ENCODE data around the gene PAQR5.
A peak's percentile ranks its signal among the peaks of the same experiment; 100 is the strongest.

PAQR5 gene

GRCh38 chr15:69394556-69395282 is 96.0 kb downstream of the PAQR5 start:
- peak; percentile 76 for DNase-seq

GRCh38 chr15:69395460-69395859 is 96.7 kb downstream of the PAQR5 start:
- DNase-seq: no peak

DNA sequence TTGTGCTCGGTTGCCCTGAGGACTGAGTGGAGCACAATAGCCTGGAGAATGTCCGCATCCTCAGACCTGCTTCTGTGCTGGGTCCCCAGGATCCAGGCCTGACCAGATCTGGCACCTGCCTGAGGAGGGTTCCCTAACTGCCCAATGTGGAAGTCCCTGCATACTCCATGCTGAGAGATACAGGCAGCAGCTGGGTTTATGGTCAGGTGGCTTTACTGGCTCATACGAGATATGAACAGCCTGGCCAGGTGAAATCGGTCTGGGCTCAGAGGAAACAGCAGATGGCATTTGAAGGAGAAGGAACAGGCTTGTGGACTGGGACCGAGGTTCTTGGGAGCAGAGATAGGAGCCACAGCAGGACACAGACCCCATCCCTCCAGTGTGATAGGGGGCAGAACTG is 97.3 kb downstream of the PAQR5 start:
- no peak for DNase-seq

- DNase-seq: no peak
Observed at GRCh38 chr15:69398491-69398891, 99.8 kb downstream of the PAQR5 start.

- no peak for DNase-seq
Observed at GRCh38 chr15:69400850-69401249, 102.1 kb downstream of the PAQR5 start.

DNA sequence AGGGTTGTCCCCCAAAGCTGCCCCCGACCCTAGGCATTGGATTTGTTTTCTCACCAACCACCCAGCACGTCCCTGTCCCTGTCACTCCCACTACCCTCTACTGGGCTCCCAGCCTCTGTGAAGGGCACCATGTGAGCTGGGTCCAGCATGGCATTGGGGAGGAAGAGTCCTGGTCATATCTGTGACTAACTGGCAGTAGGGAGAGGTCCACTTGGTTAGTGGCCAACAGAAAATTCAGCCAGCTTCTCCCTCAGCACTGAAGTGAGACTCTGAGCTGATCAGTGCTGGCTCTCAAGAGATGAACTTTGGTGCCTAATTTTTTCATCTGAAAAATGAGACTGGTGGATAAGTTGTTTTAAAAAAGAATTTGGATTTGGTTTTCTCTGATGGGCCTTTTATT is 104.1 kb downstream of the PAQR5 start:
- DNase-seq: no peak

- DNase-seq: no peak
Observed at GRCh38 chr15:69403594-69403993, 104.9 kb downstream of the PAQR5 start.

GRCh38 chr15:69405110-69405509 is 106.4 kb downstream of the PAQR5 start:
- no peak for DNase-seq

DNA sequence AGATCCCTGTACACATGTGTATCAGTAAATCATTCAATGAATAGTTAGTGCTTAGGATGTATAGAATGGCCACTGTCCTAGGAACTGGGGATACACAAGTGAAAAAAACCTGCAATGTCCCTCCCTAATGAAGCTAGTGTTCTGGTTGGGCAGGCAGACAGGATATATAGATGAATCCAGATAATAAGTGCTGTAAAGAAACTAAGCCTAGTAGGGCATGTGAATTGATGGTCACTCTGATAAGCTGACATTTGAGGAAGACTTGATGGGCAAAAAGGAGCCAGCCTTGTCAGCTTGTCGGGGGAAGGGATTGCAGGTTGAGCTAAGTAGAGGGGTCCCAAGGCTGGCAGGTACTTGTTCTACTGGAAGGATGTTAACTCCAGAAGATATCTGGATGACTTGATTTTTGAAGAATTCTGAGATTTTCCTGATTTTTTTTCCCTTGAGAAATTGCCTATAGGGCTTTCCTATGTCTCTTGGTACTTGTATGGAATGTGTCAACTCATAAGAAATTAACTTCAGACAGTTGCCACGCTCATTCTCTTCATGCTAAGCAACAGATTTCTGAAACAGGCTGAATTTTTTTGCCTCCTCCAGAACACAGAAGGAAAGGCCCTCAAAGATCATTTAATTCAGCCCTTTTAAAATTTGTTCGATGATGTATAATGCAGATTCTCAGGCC is 109.1 kb downstream of the PAQR5 start:
- DNase-seq: no peak

DNA sequence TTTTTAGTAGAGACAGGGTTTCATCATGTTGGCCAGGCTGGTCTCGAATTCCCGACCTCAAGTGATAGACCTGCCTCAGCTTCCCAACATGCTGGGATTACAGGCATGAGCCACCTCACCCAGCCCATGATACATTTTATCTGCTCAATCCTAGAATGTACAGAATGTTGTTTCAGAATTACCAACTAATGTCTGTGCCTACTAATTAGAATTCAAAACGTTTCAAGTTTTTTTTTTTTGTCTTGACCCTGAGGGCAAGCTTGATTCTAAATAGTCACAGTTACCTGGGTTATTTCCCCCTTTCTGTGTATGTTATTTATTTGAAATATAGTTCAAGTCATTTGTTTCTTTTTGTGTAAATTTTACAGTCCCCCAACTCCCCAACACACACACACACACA is 110.1 kb downstream of the PAQR5 start:
- no peak for DNase-seq

DNA sequence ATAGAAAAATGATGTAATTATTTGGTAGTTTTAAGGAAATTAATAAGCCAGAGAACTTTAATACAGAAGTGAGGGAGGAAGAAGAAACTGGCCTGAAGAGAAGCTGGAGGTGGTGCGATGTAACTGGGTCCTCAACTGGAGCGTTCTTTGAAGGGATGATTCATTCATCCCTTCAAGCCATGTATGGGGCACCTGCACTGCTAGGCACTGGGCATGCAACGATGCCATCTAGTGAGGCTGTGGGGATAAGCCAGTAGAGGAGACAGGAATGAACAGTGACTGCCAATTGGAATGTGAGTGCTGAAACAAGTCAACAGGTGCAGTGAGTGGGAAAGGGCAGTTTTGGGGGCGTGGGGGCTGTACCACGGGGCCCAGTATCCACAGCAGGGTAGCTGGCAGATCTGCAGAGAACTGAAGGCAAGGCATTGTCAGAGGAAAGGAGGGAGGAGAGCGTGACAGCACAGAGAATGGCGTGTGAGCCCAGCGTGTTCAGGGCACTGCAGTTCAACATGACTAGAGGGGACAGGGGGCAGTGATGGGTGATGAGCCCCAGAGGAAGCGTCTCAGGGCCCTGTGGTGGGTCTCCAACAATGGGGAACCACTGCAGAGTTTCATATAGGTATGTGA is 111.6 kb downstream of the PAQR5 start:
- no peak for DNase-seq

DNA sequence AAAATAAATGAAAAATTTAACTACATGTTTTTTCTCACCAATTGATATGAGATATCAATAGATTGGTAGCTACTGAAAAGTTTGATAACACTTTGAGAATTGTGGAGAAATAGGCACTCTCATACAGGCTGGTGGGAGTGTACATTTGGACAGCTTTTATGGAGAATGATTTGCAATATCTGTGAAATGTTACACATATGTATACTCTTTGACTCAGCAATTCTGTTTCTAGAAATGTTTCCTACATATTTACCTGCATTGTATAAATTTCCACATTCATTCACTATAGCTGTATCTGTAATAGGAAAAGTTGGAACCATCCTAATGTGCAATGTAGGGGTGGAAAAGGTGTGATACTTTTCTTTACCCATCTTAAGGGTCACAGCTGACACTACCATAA is 113.6 kb downstream of the PAQR5 start:
- DNase-seq: no peak

- no peak for DNase-seq
Observed at GRCh38 chr15:69412701-69413100, 114.0 kb downstream of the PAQR5 start.

DNA sequence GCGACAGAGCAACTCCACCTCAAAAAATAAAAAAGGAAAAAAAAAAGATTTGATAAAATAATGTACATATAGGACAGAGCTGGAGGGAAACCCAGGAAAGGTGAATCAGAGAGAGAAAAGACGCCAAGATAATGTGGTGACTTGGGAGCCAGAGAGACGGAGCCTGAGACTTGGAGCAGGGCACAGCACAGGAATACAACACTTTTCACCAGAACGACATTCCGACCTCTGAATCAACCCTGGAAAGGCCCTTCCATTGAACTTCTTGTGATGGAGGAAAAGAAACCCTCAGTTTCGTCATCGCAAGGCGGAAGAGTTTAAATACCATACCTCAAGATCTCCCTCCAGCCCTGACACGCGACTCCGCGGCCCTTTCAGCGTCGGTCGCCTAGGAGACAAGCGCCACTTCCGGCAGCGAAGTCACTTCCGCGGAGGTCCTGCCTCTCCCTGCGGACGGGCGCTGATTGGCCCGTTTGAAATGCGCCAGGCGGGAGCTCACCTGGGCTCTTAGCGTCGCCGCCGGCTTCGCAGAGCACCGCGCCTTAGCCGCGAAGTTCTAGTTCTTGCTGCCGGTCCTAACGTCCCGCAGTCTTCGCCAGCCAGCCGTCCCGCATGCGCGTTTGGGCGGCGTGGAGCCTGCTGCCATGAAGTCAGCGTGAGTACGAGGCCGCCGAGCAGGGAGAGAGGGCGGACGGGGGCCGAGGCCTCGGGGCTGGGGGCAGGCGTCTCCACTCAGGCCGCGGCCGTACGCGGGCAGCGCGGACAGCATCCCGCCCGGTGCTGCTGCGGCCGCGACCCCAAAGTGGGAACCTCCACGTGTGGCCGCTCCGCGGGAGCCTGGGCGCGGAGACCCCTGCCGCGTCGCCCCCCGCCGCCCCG is 115.3 kb downstream of the PAQR5 start, which contains the start of gene KIF23:
TSS of gene KIF23 (plus strand) at position 528 of the 879 bp plus-strand sequence. CDS start at position 645, 117 bp downstream.
- DNase-seq: peak; percentile 93

GRCh38 chr15:69414701-69415167 is 116.0 kb downstream of the PAQR5 start:
- no peak for DNase-seq

GRCh38 chr15:69415381-69415780 is 116.7 kb downstream of the PAQR5 start:
- no peak for DNase-seq

- no peak for DNase-seq
Observed at GRCh38 chr15:69417581-69417980, 118.9 kb downstream of the PAQR5 start.

DNA sequence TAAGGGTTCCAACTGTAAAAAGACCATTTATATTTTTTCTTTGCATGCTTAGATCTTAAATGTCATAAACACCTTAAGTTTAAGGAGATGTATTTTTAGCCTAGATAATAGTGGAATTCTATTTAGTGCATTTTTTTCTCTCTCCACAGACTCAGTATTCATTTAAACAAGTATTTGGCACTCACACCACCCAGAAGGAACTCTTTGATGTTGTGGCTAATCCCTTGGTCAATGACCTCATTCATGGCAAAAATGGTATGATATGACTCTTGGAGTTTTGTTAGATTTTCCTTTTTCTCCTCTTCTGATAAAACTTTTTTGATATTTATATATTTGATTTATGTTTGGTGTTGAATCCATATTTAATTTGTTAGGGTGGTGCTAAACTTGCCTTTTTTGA is 122.8 kb downstream of the PAQR5 start:
- no peak for DNase-seq

- DNase-seq: no peak
Observed at GRCh38 chr15:69422336-69422895, 123.7 kb downstream of the PAQR5 start.

DNA sequence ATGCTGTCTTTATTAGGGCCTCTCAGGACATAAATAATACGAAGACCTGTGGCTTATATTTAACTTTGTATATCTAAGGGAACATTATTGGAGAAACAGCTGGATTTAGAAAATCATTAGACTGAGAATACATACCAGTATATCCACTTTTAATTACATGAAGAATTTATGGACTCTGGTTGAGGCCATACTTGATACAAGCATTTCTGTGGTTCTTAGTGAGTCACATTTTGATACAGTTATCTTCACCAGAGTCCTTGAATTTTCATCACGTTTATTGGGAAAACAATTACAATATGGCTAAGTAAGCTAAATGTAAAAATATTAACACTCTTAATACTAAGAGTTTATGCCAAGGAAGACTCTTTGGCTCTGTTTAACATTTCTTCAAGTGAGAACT is 125.3 kb downstream of the PAQR5 start:
- DNase-seq: no peak

- DNase-seq: no peak
Observed at GRCh38 chr15:69424748-69425413, 126.2 kb downstream of the PAQR5 start.

DNA sequence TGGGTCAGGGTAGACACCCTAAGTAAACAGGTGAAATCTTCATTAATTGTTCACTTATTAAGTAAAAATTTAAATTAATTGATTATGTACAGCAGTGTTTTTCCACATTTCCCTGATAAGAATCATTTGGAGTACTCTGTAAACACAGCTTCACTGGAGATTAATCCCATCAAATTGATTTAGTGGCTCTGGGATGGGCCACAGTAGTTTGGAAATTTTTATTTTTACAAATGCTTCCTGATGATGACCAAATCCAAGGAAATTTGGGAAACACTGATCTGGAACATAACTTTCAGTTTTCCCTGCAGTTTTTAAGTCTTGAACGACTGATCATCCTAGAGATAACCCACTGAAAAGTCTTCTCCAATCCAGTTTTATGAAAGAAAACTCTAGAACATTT is 135.1 kb downstream of the PAQR5 start:
- no peak for DNase-seq
